SU-DHL-6 (cell line): ENCODE data around the gene TANC1.

Experiments
- CTCF ChIP-seq: fragments of 200-600 bp; sonication (generic); IDR thresholded peaks from one replicate; pipeline ENCODE4 v1.5.1; 2017; ENCODE audit warnings: antibody characterized with exemption, mild to moderate bottlenecking, low read length, moderate library complexity; ENCODE audit not compliant: insufficient read depth, poor library complexity, severe bottlenecking
- EZH2phosphoT487 ChIP-seq: fragments of 200-600 bp; sonication (generic), shearing (Covaris generic); conservative IDR thresholded peaks from 2 replicates; pipeline ENCODE4 v1.6.1; 2018; ENCODE audit warnings: mild to moderate bottlenecking, antibody characterized with exemption, low read length, moderate library complexity, mixed read lengths

- no peak for TF ChIP-seq CTCF
- no peak for TF ChIP-seq EZH2phosphoT487
Measured at GRCh38 chr2:159075727-159076126, 107.3 kb downstream of the TANC1 start.
